ENCODE data around the gene NXPE3. TPM values are rescaled to one million over a fixed set of nuclear protein-coding genes. Genes with fewer than 3 reads are reported as not detected.

NXPE3 gene
- total RNA-seq, 1 donor from 2014 or later = 42.0 TPM

DNA sequence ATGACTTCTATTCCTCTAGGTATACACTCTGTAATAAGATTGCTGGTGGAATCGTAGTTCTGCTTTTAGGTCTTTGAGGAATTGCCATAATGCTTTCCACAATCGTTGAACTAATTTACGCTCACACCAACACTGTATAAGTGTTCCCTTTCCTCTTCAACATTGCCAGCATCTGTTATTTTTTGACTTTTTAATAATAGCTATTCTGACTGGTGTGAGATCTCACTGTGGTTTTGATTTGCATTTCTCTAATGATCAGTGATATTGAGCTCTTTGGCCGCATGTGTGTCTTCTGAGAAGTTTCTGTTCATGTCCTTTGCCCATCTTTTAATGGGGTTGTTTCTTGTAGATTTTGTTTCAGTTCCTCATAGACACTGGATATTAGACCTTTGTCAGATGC is 12.8 kb downstream of the NXPE3 start:
- DNase-seq (ENCODE audit: missing footprints) (no peak), ATAC-seq (no peak)
- intact Hi-C loops (cut with DNase I) = no loop called here

DNA sequence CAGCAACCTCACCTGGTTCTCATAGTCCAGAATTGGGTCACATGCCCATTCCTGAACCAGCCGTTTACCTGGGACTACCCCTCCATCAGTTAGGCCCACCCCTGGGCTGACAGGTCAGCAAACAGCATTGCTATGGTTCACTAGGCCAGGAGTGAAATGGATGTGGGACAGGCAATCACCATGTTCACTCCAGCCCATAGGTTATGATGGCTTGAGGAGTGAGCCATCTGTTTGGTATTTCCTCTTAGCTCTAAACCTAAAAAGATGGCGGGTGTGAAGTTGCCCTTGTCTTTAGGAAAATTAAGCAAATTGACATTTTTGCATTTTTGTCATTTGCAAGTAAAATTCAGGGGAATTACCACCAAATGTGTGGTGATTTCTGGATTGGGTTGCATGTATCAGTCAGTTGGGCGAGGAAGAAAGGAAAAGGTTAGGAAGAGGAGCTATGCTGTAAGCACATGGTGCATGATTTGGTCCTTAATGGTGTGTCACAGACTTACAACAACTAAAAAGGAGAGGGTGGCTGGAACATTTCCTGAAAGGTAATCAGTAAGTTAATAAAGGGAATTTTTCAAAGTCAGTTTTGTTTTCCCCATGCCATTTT is 17.2 kb downstream of the NXPE3 start:
- no peak for DNase-seq (ENCODE audit: missing footprints)
- ATAC-seq = no peak
- intact Hi-C loops (cut with DNase I) = no loop called here

DNA sequence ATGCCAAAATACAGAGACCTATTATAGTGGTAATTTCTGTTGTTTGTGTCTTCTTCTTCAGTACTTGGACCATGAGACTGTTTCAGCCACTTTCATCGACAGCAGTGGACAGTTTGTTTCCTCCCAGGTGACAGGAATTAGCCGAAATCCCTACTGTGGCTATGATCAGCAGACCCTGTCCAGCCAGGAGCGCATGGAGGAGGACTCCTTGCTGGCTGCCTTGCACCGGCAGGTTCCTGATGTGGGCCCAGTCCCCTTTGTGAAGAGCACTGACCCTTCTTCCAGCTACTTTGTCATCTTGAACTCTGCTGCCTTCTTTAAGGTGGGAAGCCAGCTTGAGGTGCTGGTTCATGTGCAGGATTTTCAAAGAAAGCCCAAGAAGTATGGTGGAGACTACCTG is 22.2 kb downstream of the NXPE3 start:
- ATAC-seq (no peak), DNase-seq (ENCODE audit: missing footprints) (no peak)
- intact Hi-C loops (cut with DNase I) = no loop called here

DNA sequence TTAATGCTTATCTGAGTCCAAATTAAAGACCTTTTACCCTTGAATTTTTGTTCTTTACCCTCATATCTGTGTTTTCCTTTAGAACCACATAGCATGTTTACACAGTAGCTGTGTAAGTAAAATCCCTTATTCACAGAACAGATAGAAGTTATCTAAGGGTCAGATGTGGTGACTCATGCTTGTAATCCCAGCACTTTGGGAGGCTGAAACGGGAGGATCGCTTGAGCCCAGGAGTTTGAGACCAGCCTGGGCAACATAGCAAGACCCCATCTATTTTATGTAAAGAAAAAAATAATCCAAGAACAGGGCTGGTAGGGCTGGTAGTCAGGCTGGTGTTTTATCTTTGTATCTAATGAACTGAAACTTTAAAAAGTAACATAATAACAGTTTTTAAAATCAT is 23.2 kb downstream of the NXPE3 start:
- intact Hi-C loops (cut with DNase I) = no loop called here
- no peak for DNase-seq (ENCODE audit: missing footprints)
- ATAC-seq = no peak

DNA sequence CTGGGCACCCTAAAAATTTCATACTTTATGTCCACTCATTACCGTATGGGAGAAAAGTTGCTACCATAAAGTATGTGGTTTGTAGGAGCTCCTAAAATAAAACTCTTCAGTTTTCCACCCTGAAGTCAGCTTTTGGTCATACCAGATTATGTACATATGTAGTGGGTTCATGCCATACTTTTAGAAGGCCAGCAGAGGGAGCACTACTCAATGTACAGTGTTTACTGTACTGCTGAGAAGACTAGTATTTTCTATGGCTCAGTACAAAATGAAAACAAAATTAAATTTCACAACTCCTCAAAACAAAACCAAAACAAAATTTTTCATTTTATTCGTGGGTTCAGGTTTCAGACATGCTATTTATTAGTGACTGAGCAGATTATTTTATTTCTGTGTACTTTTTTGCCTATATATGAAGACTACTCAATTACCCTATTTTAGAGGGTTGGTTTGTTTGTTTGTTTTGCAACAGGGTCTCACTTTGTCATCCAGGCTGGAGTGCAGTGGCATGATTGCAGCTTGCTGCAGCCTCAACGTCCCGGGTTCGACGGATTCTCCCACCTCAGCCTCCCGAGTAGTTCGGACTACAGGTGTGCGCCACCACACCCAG is 24.3 kb downstream of the NXPE3 start:
- DNase-seq (ENCODE audit: missing footprints) (no peak), ATAC-seq (peak; percentile 89)
- intact Hi-C loops (cut with DNase I) = no loop called here

DNA sequence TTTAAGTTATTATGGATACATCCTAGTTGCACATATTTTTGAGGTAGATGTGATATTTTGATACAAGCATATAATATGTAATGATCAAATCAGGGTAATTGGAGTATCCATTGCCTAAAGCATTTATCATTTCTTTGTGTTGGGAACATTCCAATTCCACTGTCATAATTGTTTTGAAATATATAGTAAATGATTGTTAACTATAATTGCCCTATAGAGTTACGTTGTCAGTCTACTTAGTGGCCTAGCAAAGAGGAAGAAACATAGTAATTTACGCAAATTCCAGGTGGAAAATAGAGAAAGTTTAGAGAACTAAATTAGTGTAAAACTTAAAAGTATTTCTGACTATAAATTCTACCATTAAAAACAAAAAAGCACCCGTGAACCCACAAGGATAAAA is 24.9 kb downstream of the NXPE3 start:
- no peak for ATAC-seq
- intact Hi-C loops (cut with DNase I) = no loop called here
- DNase-seq (ENCODE audit: missing footprints) = no peak

DNA sequence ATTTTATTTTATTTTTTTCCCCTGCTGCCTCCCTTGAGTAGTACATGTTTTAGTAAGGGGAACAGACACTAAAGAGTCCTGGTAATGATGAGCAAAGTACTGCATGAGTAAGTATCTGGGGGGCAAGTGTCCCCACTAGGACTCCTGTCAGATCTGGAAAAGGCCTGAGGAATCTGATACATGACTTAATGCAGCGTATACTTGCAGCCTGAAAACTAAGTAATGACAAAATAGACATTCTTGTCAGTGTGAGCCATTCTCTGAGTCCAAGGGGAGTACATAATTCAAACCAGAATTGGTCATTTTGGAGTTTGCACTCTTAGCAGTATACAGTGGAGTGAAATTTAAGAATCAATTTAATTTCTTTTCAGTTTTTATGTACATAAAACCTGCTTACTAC is 27.5 kb downstream of the NXPE3 start:
- intact Hi-C loops (cut with DNase I) = loop anchor here (5.0 kb wide), 1 partner anchor 726 kb away; no protein-coding TSS in a partner anchor
- DNase-seq (ENCODE audit: missing footprints) (no peak), ATAC-seq (no peak)

DNA sequence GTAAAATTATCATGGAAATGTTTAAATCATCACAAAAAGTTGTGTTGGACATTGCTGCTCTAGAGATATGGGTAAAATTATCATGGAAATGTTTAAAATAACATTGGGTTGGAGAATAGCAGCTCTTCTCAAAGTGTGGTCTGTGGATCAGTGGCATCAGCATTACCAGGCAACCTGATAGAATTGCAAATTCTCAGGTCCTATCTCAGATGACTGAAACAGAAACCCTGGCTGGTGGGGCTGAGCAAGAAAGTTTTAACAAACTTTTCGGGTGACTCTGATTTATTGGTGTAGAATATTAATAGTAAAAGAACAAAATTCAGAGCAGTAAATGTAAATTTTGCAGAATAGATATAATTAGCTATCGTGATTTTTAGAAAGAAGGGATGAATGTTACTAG is 28.9 kb downstream of the NXPE3 start:
- ATAC-seq (no peak), DNase-seq (ENCODE audit: missing footprints) (no peak)
- intact Hi-C loops (cut with DNase I) = loop anchor here (5.0 kb wide), 1 partner anchor 724 kb away; no protein-coding TSS in a partner anchor

DNA sequence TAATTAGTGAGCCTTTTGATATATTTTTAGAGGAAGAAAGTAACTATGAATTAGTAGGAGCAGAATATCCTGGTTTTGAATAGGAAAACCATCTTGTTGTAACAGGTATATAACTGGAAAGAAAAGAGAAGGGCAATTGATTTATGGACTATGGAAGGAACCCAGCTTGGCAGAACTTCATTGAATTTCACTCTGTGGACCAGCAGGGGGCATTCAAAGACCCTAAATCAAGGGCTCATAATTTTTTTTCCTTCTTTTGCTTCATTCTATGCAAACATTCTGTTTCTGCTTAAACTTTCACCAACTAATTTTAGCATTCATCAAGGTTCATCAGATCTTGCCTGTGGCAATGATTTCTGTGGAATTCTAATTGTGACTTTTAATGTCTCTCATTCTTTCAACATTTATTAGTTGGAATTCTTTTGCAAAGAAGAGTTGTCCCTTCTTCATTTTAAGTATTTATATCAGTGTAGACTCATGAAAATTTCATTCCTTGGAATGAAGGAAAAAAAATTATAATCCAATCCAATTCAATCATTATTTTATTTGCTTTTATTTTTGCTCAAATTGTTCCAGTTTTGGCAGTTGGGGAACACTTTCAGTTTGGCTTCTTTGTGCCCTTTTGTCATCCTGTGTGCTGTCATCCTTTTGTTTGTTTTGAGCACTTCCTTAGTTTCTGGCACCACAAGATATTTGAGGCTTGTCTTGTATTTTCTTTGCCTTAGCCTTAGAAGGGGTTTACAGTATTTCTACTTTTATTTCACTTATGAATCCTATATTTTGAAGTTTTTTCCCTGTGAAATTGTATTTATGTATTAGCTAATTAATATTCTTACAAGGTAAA is 30.4 kb downstream of the NXPE3 start:
- no peak for DNase-seq (ENCODE audit: missing footprints)
- intact Hi-C loops (cut with DNase I) = loop anchor here (1.0 to 5.0 kb wide), 3 partner anchors 38 to 723 kb away; partner anchors contain the start of gene NFKBIZ
- no peak for ATAC-seq

DNA sequence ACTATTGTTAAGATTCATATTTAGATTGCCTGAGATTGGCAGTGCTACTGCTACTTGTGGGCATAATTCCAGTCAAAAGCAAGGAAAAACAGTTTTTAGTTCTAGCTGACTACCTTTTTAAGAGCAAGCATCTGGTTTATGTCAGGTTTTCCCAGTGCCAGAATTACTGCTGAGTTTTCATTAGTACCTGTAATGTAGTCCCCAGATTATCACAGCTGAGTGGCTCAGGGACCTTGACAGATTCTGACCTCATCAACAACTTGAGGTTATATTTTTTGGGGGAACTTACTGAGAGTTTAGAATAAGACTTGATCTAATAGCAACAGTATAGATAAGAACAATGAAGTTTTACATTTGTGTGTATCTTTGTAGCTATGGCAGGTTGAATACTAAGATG is 31.0 kb downstream of the NXPE3 start:
- no peak for ATAC-seq
- intact Hi-C loops (cut with DNase I) = loop anchor here (5.0 kb wide), 1 partner anchor 37 kb away; the partner anchor contains the start of gene NFKBIZ
- DNase-seq (ENCODE audit: missing footprints) = no peak

DNA sequence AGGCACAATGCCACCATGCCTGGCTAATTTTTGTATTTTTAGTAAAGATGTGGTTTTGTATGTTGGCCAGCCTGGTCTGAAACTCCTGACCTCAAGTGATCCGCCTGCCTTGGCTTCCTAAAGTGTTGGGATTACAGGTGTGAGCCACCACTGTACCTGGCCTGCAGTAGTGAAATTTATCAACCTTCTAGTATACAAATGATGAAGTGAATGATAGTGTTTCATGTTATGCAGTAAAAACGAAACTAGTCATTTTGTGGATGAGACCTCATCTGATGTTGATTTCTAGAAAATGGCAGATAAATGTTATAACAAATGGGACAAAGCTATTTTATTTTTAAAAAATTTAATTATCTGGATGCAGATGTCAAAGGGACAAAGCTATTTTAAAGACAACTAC is 32.9 kb downstream of the NXPE3 start:
- no peak for ATAC-seq
- no peak for DNase-seq (ENCODE audit: missing footprints)
- intact Hi-C loops (cut with DNase I) = loop anchor here (5.0 kb wide), 1 partner anchor 35 kb away; the partner anchor contains the start of gene NFKBIZ

DNA sequence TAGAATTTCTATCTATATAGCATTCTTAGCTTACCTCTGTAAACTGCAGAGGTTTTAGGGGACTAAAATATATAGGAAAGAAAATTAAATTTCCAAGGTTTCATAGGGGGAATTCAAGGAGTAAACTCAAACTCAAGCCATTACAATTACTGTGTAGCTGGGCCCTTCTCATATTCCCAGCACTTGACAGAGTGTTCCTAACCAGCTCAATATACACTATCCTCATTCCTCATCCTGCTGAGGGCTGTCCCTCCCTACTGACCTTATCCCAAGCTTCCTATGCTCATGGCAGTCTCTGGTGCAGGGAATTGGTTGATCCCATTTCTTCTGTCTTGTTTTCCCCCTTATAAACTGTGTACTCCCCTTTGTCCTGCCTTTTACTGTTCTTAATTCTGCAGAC is 33.9 kb downstream of the NXPE3 start:
- intact Hi-C loops (cut with DNase I) = loop anchor here (5.0 kb wide), 1 partner anchor 34 kb away; the partner anchor contains the start of gene NFKBIZ
- ATAC-seq (no peak), DNase-seq (ENCODE audit: missing footprints) (no peak)

DNA sequence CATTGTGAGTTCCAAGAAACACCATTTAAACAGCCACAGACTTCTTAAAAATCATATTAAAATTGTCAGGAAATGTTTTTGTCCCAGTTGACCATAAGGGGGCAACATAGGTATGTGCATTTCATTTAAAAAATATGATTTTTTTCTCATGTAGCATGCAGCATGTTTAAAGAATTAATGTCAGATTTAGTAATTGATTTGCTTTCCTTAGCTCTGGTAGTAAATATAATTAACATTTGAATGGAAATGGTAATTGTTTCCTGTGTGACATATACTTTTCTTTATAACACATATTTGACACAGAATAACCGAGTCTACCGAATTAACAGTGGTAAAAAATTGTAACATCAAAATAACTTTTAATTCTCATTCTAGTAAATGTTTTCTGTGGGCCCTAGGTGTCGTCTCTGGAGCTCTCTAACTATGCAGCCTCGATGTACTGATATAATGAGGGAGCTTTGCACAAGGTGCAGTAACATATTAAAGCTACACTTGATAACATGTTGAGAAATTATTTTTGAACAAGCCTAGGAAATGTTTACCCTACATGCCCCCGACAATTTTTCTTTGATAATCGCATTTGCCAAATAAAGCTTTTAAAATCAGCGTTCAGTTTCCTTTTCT is 34.9 kb downstream of the NXPE3 start:
- no peak for ATAC-seq
- intact Hi-C loops (cut with DNase I) = loop anchor here (5.0 kb wide), 1 partner anchor 33 kb away; the partner anchor contains the start of gene NFKBIZ
- no peak for DNase-seq (ENCODE audit: missing footprints)

DNA sequence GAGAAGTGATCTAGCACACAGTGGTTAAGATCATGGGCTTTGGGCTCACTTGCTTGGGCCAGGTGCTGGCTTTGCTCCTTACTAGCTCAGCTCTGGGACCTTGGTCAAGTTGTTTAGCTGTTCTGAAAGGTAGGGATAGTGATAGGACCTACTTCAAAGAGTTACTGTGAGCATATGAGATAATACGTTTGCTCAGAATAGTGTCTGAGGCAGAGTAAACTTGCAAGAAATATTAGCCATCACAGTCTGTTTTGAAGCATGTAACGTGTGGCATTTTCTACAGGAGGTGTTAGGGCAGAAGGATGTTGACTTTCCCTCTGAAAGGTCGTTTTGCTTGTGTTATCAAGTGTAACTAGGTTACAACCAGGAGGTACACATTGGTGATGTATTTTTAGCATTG is 35.8 kb downstream of the NXPE3 start:
- ATAC-seq (peak; percentile 71), DNase-seq (ENCODE audit: missing footprints) (no peak)
- intact Hi-C loops (cut with DNase I) = loop anchor here (5.0 kb wide), 1 partner anchor 32 kb away; the partner anchor contains the start of gene NFKBIZ

DNA sequence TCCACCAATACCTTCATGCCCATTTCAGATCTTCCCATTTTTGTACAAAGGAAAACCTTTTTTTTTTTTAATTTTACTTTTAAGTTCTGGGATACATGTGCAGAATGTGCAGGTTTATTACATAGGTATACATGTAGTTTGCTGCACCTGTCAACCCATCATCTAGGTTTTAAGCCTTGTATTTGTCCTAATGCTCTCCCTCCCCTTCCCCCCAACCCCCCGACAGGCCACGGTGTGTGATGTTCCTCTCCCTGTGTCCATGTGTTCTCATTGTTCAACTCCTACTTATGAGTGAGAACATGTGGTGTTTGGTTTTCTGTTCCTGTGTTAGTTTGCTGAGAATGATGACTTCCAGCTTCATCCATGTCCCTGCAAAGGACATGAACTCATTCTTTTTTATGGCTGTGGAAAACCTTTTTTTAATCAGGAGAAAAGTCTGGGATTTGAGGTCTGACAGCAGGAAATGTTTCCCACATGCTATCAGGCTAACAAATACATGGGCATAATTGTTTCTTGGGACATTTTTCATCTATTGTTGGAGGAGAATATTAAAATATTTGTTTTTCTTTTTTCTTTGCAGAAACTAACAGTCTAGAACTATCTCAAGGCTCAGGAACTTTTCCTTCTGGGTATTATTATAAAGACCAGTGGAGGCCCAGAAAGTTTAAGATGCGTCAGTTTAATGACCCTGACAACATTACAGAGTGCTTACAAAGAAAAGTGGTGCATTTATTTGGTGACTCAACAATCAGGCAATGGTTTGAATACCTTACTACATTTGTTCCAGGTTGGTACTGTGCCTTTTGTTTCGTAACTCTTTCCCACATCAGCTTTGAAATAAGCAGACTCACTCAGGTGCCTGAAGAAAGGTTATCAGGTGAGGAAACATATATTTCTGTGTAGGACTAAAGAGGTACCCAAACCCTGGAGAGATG is 37.5 kb downstream of the NXPE3 start:
- intact Hi-C loops (cut with DNase I) = no loop called here
- DNase-seq (ENCODE audit: missing footprints) (no peak), ATAC-seq (no peak)

DNA sequence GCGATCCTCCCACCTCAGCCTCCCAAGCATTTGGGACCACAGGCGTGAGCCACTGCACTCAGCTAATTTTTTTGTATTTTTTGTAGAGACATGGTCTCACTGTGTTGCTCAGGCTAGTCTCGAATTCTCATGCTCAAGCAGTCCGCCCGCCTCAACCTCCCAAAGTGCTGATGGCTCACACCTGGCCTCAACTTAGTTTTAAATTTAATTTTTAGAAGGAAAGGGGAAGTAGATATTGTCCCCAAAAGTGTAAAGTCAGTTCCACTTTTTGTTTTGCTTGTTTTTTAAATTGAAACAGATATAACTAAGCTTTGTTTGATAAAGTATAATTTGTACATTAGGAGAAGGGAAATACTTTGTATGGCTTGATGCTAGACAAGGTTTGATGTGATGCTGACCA is 39.0 kb downstream of the NXPE3 start:
- DNase-seq (ENCODE audit: missing footprints) (no peak), ATAC-seq (no peak)
- intact Hi-C loops (cut with DNase I) = no loop called here

DNA sequence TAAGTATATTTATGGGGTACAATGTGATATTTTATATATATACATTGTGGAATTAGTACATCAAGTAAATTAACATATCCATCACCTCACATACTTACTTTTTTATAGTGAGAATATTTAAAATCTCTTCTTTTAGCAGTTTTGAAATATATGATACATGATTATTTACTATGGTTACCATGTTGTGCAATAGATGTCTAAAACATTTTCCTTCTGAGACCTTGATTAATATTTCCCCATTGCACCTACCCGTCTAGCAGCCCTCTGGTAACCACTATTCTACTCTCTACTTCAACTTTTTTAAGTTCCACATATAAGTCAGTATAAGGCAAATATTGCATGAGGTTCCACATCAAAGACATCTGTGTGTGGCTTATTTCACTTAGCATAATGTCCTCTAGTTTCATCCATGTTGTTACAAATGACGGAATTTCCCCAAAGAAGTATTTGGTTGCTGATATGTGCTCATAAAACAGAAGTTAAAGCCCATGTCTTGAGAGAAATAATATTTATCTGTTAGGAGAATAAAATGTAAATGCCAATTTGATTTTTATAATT is 40.7 kb downstream of the NXPE3 start:
- ATAC-seq (no peak), DNase-seq (ENCODE audit: missing footprints) (no peak)
- intact Hi-C loops (cut with DNase I) = no loop called here

DNA sequence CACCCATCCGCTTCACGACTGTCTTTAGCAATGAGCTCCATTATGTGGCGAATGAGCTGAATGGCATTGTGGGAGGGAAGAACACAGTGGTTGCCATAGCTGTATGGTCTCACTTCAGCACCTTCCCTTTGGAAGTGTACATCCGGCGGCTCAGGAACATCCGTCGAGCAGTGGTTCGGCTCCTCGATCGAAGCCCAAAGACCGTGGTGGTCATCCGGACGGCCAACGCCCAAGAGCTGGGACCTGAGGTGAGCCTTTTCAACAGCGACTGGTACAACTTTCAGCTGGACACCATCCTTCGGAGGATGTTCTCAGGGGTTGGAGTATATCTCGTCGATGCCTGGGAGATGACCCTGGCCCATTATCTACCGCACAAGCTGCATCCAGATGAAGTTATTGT is 42.5 kb downstream of the NXPE3 start:
- no peak for ATAC-seq
- intact Hi-C loops (cut with DNase I) = no loop called here
- DNase-seq (ENCODE audit: missing footprints) = no peak

Measured in Right ventricle myocardium inferior (tissue), 1 donor.